Inflammatory macrophage treated with lipopolysaccharide for 1 hour (primary cell): ENCODE data around the gene SMAD3.

Source experiments
- DNase-seq, 2 donors: peaks; one replicate each; pipeline ENCODE4 v3.0.0-alpha.2; 2020 to 2022

The SMAD3 gene

DNA sequence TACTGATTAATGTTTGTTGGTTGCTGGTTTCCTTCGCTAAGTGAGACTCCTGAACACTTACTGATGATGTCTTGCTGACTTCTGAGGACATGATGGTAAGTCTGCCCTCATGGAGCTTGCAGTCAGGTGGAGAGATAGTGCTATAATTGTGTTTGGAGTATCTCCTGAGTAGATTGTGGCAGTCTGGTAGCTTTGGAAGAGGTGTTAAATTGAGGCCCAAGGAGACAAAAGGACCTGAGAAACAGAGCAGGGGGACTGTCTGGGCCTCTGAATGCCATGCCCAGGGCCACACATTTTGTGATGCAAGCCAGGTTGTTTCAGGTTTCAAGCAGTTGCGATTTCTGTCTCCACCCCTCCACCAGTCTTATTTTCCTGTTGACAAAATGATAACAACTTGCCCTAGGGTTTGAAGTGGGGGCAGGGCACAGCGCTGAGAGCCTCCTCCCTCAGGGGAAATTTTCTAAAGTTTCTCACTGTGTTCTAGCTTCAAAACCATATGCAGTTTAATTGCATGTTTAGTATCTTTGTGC, 16.7 kb downstream of the SMAD3 start:
- no peak for DNase-seq

GRCh38 chr15:67083135-67083762, 17.8 kb downstream of the SMAD3 start:
- peak in 1 of 2 donors; percentile 39 for DNase-seq

DNA sequence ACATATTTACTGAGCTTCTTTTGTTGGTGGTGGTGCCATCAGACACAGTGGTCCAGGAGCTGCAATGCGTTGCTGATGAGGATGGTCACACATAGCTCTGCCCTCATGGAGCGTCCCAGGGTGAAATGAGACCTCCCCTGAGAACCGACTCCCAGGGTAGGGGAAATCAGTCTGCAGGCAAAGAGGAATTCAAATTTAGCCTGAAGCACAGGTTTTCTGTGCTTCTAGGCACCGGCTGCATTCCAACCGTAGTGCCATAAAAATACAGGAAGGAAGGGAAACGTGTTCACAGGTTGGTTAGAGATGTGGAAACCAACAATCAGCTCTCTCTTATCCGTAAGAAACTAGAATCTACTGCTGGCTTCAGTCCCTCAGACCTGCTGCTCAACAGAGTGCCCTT, 19.2 kb downstream of the SMAD3 start:
- DNase-seq = no peak

GRCh38 chr15:67085237-67085817, 19.9 kb downstream of the SMAD3 start:
- no peak for DNase-seq

DNA sequence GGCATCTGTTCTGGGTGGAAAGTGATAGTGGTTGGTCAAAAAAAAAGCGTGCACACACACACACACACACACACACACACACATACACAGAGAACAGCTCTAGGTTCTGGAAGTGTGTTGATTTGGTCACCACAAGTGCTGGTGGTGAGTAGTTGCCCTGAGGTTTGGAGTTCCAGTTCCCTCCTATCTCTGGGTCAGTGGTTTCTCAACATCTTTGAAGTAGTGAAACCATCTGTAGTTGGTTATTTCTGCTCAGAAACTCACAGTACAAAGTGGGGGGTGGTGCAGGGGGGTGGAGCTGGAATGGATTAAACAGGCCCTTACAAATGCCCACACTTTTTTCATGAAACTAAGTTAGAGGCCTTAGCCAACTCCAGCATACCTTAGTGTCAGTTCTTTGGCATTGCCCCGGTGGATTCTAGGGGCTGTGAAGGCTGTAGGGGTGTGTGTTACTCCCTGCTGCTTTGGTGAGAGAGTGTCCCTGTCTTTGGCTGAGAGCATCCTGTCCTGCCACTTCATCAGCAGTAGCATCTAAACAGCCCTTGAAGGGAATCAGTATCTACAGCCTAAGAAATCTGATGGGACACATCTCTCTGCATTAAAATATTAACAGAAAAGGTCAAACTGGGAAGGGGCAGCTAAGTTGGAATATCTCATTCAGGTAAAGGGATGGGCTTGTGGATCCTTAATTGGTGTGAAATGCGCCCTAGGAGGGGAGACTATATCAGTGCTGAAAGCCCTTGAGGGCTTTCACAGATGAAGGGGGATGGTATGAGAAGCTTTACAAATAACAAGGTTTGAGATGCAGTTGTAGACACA, 20.6 kb downstream of the SMAD3 start:
- peak; percentile 80 to 83 for DNase-seq

GRCh38 chr15:67086637-67086914, 21.2 kb downstream of the SMAD3 start:
- no peak for DNase-seq

- no peak for DNase-seq
Measured at GRCh38 chr15:67087507-67088172, 22.2 kb downstream of the SMAD3 start.

GRCh38 chr15:67089217-67090193, 24.1 kb downstream of the SMAD3 start:
- DNase-seq = no peak

DNA sequence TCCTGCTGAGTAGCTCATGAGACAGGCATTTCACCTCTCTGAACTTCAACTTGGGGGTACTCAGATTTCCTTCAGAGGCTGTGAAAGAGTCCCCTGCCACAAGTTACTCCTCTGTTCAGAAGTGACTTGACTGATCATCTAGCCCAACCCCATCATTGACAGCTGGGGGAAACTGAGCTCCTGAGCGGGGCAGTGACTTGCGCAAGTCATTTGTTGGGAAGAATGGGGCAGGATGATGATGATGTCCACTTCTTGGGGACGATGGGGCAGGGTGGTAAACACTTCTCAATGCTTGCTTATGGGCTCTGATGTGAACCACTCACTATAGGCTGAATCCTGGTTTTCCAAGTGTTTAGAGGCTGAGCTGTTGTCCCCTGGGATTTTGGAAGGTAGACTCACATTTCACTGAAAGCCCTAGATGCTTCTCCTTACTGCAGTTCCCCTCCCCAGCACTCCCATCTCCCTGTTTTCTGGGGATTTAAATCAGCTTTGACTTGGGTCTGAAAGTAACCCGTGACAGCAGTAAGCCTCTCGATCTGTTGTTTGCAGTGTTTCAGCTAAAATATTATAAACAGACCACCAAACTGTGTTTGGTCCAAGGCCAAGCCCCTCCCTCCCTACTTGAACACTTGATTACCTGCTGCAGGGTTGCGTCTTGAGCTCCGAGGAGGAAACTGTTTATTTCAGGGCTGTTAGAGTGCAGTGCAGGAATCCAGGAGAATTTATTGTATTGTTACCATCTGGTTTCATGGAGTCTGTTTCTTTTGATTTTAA, 25.1 kb downstream of the SMAD3 start:
- no peak for DNase-seq

DNA sequence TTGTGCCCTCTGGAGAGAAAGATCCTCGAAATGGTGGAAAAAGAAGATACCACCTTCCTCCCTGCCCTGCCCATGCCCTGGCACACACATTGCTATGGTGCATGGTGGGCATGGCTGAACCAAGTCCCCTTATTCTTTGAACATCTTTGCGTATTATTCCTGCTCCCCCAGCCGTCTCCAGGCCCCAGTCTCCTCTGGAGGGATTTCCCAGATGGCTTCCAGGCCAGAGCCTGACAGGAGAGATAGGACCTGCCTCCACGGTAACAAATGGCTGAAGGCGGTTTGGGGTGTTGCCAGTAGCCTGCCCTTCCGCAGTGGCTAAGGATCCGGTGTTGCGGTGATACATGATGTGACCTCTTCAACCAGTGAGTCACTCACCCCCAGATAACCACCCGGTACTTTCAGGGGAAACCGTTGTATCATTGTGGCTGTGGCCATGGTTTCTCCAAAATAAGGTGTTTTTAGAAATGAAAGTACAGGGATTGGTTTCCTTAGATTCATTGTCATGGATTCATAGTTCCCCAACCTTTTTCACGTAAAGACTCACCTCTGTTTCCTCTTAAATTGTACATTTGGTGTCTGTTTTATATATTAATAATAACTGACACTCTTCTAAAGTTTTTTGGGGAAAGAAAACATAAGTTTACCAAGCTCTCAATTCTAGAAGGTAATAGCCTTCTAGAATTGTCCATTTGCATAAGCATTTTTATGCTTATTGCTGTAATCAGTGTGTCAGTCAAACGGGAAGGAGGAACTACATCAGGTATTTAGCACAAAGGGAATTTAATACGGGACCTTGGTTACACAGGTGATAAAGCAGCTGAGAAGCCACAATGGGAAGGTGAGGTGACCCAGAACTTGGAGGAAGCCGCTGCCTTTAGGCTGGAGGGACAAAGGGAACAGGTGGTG, 25.9 kb downstream of the SMAD3 start:
- peak; percentile 86 to 88 for DNase-seq

GRCh38 chr15:67091980-67092677, 26.7 kb downstream of the SMAD3 start:
- DNase-seq = no peak

GRCh38 chr15:67092752-67093503, 27.5 kb downstream of the SMAD3 start:
- no peak for DNase-seq

DNA sequence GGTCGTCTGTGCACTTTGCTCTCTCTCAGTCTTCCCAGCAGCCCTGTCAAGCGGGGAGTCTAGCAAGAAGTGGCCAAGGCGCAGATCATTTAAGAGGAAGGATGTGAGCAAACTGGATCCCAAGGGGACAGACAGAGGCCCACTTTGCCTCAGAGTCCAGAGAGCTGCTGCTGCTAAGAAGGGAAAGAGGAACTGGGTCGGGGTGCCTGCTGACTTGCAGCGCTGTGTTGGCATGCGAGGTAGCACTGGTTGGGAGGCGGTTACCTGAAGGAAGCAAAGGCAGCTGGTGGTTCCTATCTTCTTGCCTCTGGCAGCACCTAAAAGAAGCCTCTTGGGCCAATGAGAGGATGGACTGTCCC, 28.1 kb downstream of the SMAD3 start:
- DNase-seq = peak in 1 of 2 donors; percentile 58

GRCh38 chr15:67094001-67094826, 28.8 kb downstream of the SMAD3 start:
- no peak for DNase-seq

DNA sequence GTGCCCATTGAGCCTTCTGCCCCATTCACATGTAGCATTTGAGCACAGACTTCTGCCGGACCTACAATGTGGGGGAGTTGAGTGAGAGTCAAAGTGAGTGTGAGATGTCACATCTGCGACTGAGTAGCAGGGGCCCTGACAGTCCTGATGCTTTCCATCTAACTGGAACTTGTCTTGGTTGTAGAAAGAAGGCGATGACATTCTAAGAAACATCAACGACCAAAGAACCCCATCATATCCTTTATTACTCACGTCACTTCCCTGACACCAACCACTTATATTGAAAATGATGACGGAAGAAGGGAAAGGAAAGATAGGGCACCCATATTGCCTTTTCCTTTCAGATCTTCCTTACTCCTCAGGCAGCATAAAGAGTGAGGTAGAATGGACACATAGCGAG, 30.5 kb downstream of the SMAD3 start:
- no peak for DNase-seq

DNA sequence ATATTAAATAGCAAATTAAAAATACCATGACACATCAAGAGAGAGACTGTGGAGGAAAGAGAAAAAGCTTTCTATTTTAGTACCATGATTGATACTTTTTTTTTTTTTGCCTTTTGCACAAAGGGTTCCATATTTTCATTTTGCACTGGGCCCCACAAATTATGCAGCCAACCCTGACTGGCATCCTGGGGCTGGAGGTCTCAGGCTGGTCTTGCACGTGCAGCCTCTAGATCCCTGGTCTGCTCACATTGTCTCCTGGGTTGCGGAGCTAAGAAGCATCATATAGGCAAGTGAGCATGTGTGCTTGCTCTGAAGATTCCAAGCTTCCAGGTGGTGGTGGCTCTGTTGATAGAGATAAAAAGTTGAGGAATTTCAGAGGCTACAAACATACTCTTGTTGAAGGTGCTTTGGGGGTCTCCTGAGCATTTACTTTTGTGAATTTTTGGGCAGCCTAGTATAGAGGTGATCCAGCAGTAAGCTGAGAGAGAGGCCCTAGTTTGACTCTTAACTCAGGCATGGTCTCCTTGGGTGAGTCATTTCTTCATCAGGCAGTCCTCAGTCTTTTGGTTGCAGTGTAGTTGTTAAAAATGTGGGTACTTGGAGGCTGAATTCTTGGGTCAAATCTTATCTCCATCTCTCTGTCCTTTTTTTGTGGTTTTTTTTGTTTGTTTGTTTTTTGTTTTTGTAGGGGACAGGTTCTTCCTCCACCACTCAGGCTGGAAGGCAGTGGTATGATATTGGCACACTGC, 31.3 kb downstream of the SMAD3 start:
- no peak for DNase-seq

- no peak for DNase-seq
Measured at GRCh38 chr15:67097424-67097823, 32.0 kb downstream of the SMAD3 start.
